Glomerular visceral epithelial cell (primary cell): ENCODE measurements around the gene SEMG2.

Experiments used
- DNase-seq: peaks from one replicate; pipeline ENCODE4 v3.0.0-alpha.2; 2016; ENCODE audit errors: extremely low spot score

Gene SEMG2, protein sequence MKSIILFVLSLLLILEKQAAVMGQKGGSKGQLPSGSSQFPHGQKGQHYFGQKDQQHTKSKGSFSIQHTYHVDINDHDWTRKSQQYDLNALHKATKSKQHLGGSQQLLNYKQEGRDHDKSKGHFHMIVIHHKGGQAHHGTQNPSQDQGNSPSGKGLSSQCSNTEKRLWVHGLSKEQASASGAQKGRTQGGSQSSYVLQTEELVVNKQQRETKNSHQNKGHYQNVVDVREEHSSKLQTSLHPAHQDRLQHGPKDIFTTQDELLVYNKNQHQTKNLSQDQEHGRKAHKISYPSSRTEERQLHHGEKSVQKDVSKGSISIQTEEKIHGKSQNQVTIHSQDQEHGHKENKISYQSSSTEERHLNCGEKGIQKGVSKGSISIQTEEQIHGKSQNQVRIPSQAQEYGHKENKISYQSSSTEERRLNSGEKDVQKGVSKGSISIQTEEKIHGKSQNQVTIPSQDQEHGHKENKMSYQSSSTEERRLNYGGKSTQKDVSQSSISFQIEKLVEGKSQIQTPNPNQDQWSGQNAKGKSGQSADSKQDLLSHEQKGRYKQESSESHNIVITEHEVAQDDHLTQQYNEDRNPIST

DNA sequence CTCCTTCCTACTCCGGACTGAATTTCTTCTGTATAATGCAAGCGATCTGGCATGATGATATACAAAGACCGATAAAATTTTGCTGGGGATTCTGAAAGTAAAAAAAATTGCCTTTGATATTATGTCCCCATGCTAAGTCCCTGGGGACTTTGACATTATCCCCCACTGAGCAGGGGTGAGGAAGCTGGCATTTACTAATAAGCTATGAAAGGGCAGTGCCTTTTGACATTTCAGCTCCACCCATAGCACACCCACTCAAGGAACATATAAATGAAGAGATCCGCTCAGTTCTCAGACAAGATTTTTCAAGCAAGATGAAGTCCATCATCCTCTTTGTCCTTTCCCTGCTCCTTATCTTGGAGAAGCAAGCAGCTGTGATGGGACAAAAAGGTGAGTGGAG lies at the start of gene SEMG2:
Gene SEMG2 (plus strand): TSS at position 298 of the 400 bp plus-strand sequence. CDS start 17 bp downstream, at position 315.
- no peak for DNase-seq

GRCh38 chr20:45173522-45173921 lies 47.7 kb upstream of the SEMG2 start:
- DNase-seq, result no peak

DNA sequence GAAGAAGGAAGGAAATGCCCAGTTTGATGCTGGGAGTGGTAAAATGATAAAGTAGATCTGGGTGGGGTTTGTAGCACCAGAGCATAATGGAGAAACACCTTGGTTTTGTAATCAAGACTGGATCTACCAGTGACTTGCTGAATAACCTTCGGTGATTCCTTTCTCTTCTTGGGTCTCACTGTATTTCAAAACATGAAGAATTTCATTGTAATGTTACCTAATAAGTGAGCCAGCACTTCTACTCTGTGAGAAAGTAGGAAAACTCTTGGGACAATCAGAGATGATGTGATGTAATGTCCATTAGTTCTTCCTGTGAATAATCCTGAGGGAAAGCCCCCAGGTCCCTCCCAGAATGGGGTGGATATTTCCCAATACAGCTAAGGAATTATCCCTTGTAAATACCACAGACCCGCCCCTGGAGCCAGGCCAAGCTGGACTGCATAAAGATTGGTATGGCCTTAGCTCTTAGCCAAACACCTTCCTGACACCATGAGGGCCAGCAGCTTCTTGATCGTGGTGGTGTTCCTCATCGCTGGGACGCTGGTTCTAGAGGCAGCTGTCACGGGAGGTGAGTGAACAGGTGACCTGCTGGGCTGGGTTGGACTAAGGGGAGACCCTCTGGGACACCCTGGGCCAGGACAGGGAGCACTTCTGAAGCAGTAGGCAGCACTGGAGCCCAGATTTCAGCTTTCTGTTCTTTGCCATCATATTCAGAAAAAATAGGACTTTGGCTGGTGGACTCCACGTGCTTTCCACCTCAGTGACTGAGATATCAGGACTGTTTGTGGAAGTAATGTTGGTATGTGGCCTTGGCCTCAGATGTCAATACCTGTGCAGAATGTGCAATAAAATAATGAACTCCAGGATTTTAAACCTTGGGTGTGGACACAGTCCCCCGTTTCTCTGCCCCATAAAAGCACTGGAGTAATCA lies 46.5 kb upstream of the SEMG2 start, which contains the start of gene PI3:
Gene PI3 (plus strand): TSS at position 469 of the 931 bp plus-strand sequence. CDS start 21 bp downstream, at position 490.
- peak; percentile 34 for DNase-seq

DNA sequence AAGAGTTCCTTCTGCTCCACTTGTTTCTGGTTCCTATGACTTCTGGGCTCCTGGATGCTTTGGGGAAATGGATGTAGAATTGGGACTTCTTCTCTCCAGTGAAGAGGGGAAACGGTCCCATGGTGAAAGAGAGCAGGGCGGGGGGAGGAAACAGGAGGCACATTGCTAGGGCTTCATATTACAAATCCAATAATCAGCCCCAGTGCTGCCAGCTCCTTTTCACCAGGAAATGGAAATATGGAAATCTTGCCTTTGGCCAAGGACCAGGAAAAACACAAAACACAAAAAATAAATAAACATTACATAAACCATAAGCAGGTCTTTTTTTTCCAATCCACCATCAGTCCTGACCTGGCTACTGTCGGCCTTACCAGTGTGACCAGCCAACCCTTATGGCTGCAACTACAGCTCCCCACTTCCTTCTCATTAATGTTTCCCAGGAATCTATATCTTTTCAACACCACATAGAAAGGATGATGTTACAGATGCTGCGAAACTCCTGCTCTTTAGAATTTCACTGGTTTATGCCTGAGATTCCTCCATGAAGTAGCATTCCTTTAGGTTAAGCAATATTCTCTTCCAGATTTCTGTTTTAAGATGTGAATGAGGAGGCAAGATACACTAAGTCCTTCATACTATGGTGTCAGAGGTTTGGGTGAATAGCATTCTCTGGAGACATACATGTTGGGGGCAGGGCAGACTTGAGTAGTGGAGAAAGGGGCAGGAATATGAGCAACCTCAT lies 44.5 kb upstream of the SEMG2 start:
- DNase-seq, result no peak

- DNase-seq, result no peak
Observed at GRCh38 chr20:45179166-45179565, 42.0 kb upstream of the SEMG2 start.

DNA sequence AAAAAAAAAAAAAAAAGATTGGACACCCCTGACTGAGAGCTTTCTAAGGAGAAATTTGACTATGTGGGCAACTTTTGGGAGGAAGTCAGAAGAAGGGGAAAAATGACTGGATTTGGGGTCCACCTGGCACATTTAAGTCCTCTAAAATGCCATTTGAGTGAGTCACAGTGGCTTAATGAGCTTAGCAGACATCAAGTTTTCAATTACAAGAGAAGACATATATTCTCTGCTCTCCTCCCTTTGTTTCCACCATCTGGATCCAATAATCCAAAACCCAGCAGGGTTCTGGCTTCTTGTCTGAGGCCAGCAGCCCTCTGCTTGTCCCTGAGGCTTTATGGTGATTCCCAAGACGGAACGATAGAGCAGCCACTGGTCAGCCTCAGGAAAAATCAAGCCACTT lies 39.5 kb upstream of the SEMG2 start:
- DNase-seq, result no peak

DNA sequence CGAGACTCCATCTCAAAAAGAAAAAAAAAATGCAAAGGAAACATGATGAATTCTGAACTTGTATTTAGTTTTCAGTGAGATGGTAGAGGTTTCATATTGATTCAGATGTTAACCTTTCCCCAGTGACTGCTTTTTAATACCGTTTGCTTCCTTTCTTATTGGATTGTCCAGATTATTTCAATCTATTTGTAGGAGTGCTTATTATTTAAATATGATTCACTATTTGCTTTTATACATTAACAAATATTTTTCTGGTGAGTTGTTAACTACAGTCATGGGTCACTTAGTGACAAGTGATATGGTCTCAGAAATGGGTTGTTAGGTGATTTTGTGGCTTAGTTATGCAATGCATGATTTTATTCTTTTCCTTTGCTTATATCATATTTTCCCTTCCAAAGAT lies 38.1 kb upstream of the SEMG2 start:
- no peak for DNase-seq

GRCh38 chr20:45187693-45188092 lies 33.5 kb upstream of the SEMG2 start:
- DNase-seq, result no peak

DNA sequence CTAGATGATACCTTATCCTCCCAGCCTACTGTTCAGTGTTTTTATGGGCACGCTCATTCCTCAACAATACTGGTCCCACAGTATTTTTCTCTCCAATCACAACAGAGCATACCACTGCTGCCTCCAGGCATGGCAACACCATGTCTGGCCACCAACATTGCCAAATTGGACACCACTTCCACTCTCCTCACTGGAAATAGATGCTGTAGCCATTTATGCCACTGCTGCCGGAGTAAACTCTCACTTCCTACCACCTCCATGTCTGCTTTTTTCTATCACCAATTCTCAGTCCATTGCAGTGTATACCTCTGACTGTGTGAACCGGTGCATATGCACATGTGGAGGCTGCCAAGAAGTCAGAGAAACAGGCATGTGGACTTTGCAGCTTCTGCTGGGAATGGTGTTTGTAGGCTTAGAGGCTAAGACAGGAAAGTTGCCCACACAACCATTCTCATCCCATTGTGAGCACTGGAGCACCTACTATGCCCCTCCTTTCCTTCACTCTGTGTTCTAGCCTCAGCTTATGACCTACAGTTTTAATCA lies 32.0 kb upstream of the SEMG2 start:
- no peak for DNase-seq

- DNase-seq, result no peak
Observed at GRCh38 chr20:45189861-45190260, 31.3 kb upstream of the SEMG2 start.

DNA sequence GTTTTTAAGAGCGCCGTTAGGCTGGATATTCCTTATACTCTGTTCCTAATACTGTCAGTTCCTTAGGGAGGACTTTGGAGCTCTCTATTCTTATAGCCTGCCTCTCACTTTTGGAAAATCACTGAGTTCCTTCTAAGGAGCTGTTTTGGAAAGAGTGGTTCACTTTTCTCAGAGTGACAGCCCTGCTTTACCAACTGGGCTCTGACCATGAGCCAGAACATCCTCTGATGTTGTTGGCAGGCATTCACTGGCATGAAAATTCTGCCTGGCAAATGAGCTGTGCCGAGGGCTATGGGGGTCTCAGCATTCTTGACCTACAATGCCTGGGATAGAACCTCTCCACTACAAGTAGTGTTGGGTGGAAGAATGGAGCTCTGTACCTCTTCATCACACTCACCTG lies 29.2 kb upstream of the SEMG2 start:
- no peak for DNase-seq

DNA sequence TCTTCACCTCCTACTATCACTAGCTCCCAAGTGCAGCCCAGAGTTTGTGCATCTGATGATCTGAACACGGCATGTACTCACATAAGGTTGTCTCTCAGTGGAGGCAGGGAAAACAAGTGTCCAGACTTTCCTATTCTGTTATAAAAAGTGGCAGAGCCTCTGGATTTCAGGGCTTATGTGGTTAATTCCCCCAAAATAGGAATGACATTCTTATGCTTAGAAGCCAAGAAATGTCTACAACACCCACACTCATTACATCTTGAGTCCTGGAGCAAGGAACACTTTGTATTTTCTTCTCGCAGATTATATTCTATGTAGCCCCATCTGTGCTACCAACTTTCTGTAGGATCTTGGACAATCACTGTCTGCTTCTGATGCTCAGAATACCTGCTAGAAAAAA lies 27.8 kb upstream of the SEMG2 start:
- DNase-seq, result no peak

DNA sequence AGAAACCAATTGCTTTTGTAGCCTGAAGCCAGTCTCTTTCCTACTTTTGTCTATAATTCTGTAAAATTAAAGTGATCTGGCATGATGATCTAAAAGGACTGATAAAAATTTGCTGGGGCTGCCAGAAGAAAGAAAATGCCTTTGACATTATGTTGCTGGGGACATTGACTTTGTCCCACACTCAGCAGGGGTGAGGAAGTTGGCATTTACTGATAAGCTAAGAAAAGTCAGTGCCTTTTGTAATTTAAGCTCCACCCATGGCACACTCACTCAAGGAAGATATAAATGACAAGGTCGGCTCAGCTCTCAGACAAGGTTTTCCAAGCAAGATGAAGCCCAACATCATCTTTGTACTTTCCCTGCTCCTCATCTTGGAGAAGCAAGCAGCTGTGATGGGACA lies 14.4 kb upstream of the SEMG2 start, which contains the start of gene SEMG1:
Gene SEMG1 (plus strand): TSS at position 309 of the 400 bp plus-strand sequence. CDS start 21 bp downstream, at position 330.
- no peak for DNase-seq

DNA sequence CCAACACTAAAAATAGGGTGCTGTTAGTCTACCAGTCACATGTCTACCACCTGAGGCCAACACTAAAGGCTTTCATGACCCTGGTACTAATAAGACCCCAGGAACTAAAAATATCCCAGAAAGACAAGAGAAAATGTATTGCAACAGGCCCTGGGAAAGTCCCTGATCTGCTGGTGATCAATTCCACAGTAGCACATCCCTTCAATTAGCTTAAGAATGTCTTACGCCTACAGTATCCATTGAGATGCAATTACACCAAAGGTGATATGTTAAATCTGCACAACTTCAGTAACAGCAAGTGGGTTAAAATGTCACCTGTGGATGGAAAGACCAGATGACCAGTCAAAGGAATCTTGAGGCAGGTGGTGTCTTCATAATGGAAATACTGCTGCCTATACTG lies 11.2 kb upstream of the SEMG2 start:
- no peak for DNase-seq

GRCh38 chr20:45211569-45212474 lies 9.4 kb upstream of the SEMG2 start:
- no peak for DNase-seq

DNA sequence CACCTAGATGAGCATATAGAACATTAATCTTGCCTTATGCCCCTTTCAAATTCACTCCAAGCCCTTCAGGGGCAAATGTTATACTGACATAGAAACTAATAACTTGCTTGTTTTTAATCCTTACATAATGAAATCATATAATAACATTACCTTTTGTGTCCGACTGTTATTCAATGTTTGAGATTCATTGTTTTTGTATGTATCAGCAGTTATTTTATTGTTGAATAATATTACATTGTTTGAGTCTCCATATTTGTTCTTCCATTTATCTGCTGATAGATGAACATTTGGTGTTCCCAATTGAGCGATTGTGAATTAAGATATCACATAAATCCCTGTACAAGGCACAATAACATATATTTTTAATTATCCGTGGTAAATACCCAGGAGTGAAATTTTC lies 8.3 kb upstream of the SEMG2 start:
- no peak for DNase-seq

- DNase-seq, result no peak
Observed at GRCh38 chr20:45218124-45218523, 3.0 kb upstream of the SEMG2 start.

DNA sequence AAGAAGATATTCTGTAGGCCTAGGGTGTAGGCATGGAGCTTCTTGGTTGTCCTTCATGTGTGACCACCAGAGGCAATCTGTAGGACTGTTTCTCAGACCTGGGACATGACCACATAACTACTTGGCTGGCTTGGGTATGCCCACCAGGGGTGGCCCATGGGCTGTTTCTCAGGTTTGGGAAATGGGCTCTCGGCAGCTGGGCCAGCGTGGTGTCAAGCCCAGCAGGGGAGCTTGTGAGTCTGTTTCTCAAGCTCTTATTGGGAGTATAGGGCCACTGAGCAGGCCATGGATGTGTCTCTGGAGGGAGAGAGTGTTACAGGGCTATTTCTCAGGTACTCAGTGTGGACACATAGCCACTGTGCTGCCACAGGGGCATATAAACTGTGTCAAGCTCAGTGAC lies 2.5 kb upstream of the SEMG2 start:
- no peak for DNase-seq

DNA sequence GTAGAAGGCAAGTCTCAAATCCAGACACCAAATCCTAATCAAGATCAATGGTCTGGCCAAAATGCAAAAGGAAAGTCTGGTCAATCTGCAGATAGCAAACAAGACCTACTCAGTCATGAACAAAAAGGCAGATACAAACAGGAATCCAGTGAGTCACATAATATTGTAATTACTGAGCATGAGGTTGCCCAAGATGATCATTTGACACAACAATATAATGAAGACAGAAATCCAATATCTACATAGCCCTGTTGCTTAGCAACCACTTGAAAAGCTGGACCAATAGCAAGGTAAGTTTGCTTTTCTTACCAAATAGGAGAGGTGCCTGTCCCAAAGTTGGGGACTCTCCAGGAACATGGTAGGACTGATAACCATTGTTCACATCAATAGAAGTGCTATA lies 2.0 kb downstream of the SEMG2 start:
- DNase-seq, result no peak

- no peak for DNase-seq
Observed at GRCh38 chr20:45226287-45226686, 5.1 kb downstream of the SEMG2 start.
